HG03280 (cell line): Measurements from ENCODE around the gene SRD5A1.

Source experiments
- ATAC-seq: cut with Tn5 transposase; IDR thresholded peaks from one replicate; pipeline ENCODE4 v1.9.1; 2021; ENCODE audit warnings: mild to moderate bottlenecking, moderate library complexity; ENCODE audit not compliant: unreplicated experiment

The SRD5A1 gene

DNA sequence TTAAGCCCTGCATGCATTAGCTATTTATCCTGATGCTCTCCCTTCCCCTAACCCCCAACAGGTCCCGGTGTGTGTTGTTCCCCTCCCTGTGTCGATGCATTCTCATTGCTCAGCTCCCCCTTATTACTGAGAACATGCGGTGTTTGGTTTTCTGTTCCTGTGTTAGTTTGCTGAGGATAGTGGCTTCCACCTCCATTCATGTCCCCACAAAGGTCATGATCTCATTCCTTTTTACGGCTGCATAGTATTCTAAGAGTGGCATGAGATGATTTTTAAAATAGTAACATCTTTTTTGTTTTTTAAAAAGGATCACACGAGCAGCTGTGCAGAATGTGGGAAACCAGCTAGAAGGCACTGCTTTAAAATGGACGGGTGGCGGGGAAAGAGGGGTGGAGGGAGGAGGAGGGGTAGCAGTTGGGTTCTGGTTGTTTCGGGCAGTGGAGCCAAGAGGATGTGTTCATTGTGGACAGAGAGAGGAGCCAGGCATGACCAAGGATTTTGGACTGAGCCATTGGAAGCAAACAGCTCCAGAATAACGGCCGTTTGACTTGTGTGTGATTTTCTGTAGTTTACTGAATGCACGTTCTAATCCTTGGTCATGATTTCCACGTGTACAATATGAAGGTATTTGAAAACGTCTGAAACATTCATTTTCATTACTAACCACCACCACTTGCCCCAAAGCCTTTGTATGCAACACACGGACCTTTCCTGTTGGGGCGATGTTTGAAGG, 78.3 kb downstream of the SRD5A1 start:
- ATAC-seq: no peak

GRCh38 chr5:6712142-6712576, 78.9 kb downstream of the SRD5A1 start:
- peak; percentile 13 for ATAC-seq

GRCh38 chr5:6712577-6713273, 79.5 kb downstream of the SRD5A1 start:
- peak; percentile 61 for ATAC-seq

GRCh38 chr5:6713274-6714225, 80.3 kb downstream of the SRD5A1 start, which contains the start of gene TENT4A:
Gene TENT4A (plus strand): TSS chr5:6713432. CDS start chr5:6713984, 552 bp downstream.
- peak; percentile 15 for ATAC-seq

DNA sequence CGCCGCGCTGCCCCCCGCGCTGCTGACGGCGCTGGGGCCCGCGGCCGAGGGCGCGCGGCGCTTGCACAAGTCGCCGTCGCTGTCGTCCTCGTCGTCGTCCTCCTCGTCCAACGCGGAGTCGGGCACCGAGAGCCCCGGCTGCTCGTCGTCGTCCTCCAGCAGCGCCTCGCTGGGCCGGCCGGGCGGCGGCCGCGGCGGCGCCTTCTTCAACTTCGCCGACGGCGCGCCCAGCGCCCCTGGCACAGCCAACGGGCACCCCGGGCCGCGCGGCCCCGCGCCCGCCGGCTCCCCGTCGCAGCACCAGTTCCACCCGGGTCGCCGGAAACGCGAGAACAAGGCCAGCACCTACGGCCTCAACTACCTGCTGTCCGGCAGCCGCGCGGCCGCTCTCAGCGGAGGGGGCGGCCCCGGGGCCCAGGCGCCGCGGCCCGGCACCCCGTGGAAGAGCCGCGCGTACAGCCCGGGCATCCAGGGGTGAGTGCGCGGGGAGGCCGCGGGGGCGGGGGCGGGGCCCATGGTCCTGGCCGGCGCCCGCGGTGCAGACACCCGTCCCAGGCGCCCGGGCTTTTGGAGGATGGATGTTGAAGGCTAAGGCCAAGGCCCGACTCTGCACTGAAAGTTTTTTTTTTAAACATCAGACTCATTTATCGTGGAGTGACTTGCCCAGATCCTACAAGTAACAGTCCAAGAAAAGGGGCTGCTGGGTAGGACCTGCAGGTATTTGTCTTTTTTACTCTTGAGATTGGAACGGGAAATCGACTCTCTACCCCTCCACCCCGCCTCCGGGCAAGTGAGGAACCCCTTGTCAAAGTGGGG, 81.2 kb downstream of the SRD5A1 start:
- ATAC-seq: no peak

DNA sequence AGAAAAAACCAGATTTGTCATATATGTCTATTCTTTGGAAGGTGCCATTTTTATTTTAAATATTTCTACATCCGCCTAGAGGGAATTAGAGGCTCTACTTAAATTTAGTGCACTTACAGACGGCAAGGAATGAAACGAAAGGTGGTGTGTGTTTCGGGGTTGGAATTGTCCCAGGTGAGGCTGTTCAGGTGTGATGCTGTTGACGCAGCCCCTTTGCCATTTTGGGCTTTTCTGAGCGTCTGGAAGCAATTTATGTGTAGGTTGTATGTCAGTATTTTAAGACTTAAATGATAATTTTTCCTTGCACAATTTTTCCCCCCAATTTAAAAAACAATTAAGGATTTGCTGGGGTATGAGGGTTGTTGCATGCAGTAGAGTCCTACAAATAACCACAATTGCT, 82.0 kb downstream of the SRD5A1 start:
- ATAC-seq: no peak

- no peak for ATAC-seq
Measured at GRCh38 chr5:6715758-6716628, 82.8 kb downstream of the SRD5A1 start.

DNA sequence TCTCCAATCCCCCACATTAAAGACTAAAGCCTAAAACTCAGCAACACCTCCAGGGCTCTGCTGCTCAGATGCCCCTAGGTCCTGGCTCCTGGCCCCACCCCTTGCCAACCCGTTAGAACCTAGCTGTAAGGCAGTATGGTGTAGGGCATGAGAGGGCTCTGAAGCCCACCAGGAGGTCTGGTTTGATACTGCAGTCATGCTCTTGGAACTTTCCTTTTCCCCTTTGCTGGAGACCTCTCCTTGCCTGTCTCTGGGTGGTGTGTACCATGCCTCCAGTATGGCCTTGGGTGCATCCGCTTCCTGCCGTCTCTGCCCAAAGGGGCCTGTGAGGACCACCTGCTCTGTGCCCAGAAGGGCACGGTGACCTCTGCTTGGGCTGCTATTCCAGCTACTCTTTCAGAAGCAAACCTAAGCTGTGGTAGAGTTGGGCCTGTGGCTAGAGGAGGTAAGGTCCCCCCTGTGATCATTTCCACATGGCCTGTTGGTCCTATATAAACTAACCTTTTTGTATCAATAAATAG, 83.4 kb downstream of the SRD5A1 start:
- ATAC-seq: no peak

- no peak for ATAC-seq
Measured at GRCh38 chr5:6717247-6717646, 84.0 kb downstream of the SRD5A1 start.

- ATAC-seq: no peak
Measured at GRCh38 chr5:6717687-6718086, 84.4 kb downstream of the SRD5A1 start.

DNA sequence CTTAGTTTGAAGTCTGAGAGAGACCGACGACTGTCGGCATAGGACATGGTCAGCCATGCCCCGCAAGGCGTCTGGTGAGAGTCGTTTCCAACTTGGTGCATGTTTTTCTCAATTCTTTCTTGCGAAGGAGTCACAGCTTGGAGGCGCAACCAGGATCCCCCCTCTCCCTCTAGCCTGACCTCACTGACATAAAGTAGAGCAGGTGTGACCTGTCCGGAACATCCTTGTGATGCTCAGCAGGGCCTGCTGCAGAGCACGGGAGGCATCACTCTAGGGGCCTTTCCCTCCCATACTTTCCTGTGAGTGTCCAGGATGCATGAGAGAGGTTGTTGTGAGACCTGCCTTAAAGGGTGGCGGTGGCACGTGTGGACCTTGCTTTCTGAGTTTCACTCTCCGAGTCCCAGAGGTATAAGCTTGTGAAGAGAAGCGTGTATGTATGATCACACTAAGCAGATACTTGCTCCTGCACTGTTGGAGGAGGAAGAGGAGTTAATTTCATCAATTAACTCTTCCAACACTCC, 85.0 kb downstream of the SRD5A1 start:
- no peak for ATAC-seq

GRCh38 chr5:6718718-6719117, 85.5 kb downstream of the SRD5A1 start:
- no peak for ATAC-seq

- no peak for ATAC-seq
Measured at GRCh38 chr5:6719417-6719816, 86.2 kb downstream of the SRD5A1 start.

GRCh38 chr5:6719896-6720560, 86.8 kb downstream of the SRD5A1 start:
- no peak for ATAC-seq

DNA sequence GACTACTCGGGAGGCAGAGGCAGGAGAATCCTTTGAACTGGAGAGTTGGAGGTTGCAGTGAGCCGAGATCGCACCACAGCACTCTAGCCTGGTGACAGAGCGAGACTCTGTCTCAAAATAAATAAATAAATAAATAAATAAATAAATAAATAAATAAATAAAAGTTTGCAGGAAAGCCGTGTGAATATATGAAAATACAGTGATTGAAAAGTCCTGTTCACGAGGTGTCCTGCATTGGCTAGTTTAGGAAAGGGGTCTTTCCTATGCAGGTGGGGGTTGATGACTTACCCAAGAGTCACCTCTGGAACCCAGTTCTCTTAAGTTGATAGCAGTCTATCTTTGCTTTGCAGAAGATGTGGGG, 87.3 kb downstream of the SRD5A1 start:
- no peak for ATAC-seq

- peak; percentile 5 for ATAC-seq
Measured at GRCh38 chr5:6721442-6721841, 88.2 kb downstream of the SRD5A1 start.

- ATAC-seq: peak; percentile 57
Measured at GRCh38 chr5:6722015-6722414, 88.8 kb downstream of the SRD5A1 start.

DNA sequence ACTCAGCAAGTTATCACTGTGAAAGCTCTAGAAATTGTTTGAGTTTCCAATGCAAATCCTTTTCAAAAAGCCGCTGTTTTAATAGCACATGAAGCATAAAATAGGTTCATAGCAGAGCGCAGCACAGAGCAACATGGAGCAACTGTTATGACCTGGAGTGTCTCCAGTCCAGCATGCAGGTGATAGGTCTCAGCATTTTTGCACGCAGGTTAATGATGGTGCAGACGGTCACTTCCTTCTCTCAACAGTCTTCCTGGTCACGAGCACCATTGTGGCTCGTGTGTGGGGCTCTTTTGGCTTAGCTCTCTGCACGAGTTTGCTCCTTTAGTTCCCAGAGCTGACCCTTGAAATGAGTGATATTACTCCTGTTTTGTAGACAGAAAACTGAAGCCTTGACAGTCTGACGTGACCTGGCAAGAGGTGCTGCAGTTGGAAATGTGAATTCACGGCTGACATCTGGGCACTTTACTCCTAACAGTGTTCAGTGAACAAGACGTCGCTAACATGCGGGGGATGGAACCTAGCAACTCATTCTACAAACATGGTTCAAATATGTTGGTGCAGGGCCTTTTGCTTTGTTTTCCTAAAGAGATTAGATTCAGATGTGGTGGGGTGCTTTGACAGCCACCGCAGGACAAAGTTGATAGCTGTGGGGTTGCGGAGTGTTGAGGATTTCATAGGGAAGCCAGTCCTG, 90.0 kb downstream of the SRD5A1 start:
- ATAC-seq: no peak
